ENCODE measurements around the gene SLC9A7.

Gene SLC9A7

GRCh38 chrX:46649421-46650260 is 109.3 kb downstream of the SLC9A7 start:
- DNase-seq (ENCODE audit: low read depth, low spot score): no peak

GRCh38 chrX:46648660-46649059 is 110.3 kb downstream of the SLC9A7 start:
- DNase-seq (ENCODE audit: low read depth, low spot score): no peak

GRCh38 chrX:46647251-46647650 is 111.7 kb downstream of the SLC9A7 start:
- no peak for DNase-seq (ENCODE audit: low read depth, low spot score)

- DNase-seq (ENCODE audit: low read depth, low spot score): no peak
These were observed 113.3 kb downstream of the SLC9A7 start for GRCh38 chrX:46645614-46646013.

- DNase-seq (ENCODE audit: low read depth, low spot score): no peak
These were observed 115.3 kb downstream of the SLC9A7 start for GRCh38 chrX:46643636-46644035.

- DNase-seq (ENCODE audit: low read depth, low spot score): no peak
These were observed 116.8 kb downstream of the SLC9A7 start for GRCh38 chrX:46642145-46642544.

GRCh38 chrX:46637938-46638337 is 121.0 kb downstream of the SLC9A7 start:
- no peak for DNase-seq (ENCODE audit: low read depth, low spot score)

GRCh38 chrX:46636223-46636622 is 122.7 kb downstream of the SLC9A7 start:
- no peak for DNase-seq (ENCODE audit: low read depth, low spot score)

- DNase-seq (ENCODE audit: low read depth, low spot score): no peak
These were observed 123.7 kb downstream of the SLC9A7 start for GRCh38 chrX:46635186-46635585.

- no peak for DNase-seq (ENCODE audit: low read depth, low spot score)
These were observed 124.3 kb downstream of the SLC9A7 start for GRCh38 chrX:46634577-46634976.

- no peak for DNase-seq (ENCODE audit: low read depth, low spot score)
These were observed 128.8 kb downstream of the SLC9A7 start for GRCh38 chrX:46630141-46630540.

GRCh38 chrX:46628460-46629371 is 130.2 kb downstream of the SLC9A7 start:
- no peak for DNase-seq (ENCODE audit: low read depth, low spot score)

- no peak for DNase-seq (ENCODE audit: low read depth, low spot score)
These were observed 131.1 kb downstream of the SLC9A7 start for GRCh38 chrX:46627711-46628419.

- DNase-seq (ENCODE audit: low read depth, low spot score): no peak
These were observed 131.9 kb downstream of the SLC9A7 start for GRCh38 chrX:46627062-46627461.

- no peak for DNase-seq (ENCODE audit: low read depth, low spot score)
These were observed 132.4 kb downstream of the SLC9A7 start for GRCh38 chrX:46626566-46626965.

GRCh38 chrX:46624090-46624786 is 134.7 kb downstream of the SLC9A7 start:
- no peak for DNase-seq (ENCODE audit: low read depth, low spot score)

GRCh38 chrX:46621572-46621971 is 137.3 kb downstream of the SLC9A7 start:
- DNase-seq (ENCODE audit: low read depth, low spot score): no peak

- DNase-seq (ENCODE audit: low read depth, low spot score): no peak
These were observed 138.4 kb downstream of the SLC9A7 start for GRCh38 chrX:46620505-46620904.

GRCh38 chrX:46618947-46619346 is 140.0 kb downstream of the SLC9A7 start:
- DNase-seq (ENCODE audit: low read depth, low spot score): no peak

- DNase-seq (ENCODE audit: low read depth, low spot score): no peak
These were observed 141.0 kb downstream of the SLC9A7 start for GRCh38 chrX:46617906-46618305.

GRCh38 chrX:46611658-46612362 is 147.1 kb downstream of the SLC9A7 start:
- DNase-seq (ENCODE audit: low read depth, low spot score): no peak
